ENCODE results near the gene TRABD2B.

TRABD2B gene

DNA sequence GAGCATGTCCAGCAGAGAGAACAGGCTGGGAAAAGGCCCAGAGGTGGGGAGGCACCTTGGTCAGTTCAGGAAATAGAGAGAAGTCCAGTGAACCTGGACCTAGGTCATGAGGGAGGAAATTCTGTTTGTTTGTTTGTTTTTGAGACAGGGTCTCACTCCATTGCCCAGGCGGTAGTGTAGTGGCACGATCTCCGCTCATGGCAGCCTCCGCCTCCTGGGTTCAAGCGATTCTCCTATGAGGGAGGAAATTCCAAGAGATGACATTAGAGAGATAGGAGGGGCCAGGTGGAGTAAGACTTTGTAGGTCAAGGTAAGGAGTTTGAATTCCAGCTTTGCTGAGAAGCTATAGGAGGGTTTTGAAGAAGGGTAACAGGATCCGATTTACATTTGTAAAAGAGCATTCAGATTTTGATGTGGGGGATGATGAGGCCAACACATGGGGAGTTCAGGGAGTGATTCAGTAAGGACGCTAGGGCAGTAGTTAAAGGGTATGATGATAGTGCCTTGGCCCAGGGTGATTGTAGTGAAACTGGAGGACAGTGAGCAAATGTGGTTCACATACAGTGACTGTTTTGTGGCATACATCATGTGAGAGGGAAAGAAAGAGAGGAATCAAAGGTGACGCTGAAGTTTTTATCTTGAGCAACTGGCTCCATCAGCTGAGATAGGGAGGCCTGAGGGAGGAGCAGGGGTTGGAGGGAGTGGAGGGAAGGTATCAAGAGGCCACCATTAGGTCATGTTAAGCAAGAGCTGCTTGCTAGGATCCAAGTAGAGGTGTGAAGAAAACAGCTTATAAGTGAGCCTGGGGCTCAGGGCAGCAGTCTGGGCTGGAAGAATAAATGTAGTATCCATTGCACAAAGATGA, 8.3 kb upstream of the TRABD2B start:
- no peak overlapping the region for H2AK5ac ChIP-seq (ENCODE audit: low read length, severe bottlenecking)
- H3K4me3 ChIP-seq (ENCODE audit: insufficient read depth in 1 of 2, low read depth in 1 of 2, low read length in 2 of 2), result no peak overlapping the region
- no peak overlapping the region for H4K8ac ChIP-seq (ENCODE audit: low read length)
- H3K79me1 ChIP-seq (replicated peaks; ENCODE audit: low read length, poor library complexity, severe bottlenecking), result no peaks in the 10 kb centered on the region
- H3K14ac ChIP-seq (ENCODE audit: low read length in 2 of 2), result no peak overlapping the region
- no peak overlapping the region for H2BK15ac ChIP-seq (ENCODE audit: low read depth, poor library complexity, severe bottlenecking)
- no peak overlapping the region for H3K18ac ChIP-seq (ENCODE audit: low read depth in 1 of 2, low read length in 2 of 2)
- H3K23ac ChIP-seq (ENCODE audit: low read length in 2 of 2), result no peak overlapping the region
- no peak overlapping the region for H3K4me2 ChIP-seq (ENCODE audit: low read length, poor library complexity, severe bottlenecking)
- no peak overlapping the region for H3K27ac ChIP-seq (ENCODE audit: low read length, poor library complexity, severe bottlenecking)
- H2AFZ ChIP-seq (ENCODE audit: low read depth, low read length), result no peak overlapping the region
- no peak overlapping the region for H2BK5ac ChIP-seq (ENCODE audit: low read depth, low read length, poor library complexity, severe bottlenecking)
- H3K9ac ChIP-seq (ENCODE audit: low read length), result no peak overlapping the region
- no peaks in the 10 kb centered on the region for H3K9me3 ChIP-seq (ENCODE audit: control insufficient read depth, low read length)
- H2BK120ac ChIP-seq (ENCODE audit: low read depth, low read length), result no peak overlapping the region
- H4K91ac ChIP-seq (ENCODE audit: low read length), result no peak overlapping the region
- no peaks in the 10 kb centered on the region for H3K4me1 ChIP-seq (ENCODE audit: control insufficient read depth, insufficient read depth, low read depth, low read length)
- H2BK12ac ChIP-seq (ENCODE audit: low read length in 2 of 2), result no peak overlapping the region
- DNase-seq, result no peak
- peaks cover 5 to 24% of the 10 kb centered on the region in 2 experiments for H3K27me3 ChIP-seq (ENCODE audit: control insufficient read depth in 1 of 2, insufficient read depth in 1 of 2, low read length in 2 of 2)
- no peak overlapping the region for H3K4ac ChIP-seq (ENCODE audit: low read depth in 1 of 2, low read length in 2 of 2)
- H3K36me3 ChIP-seq (ENCODE audit: control insufficient read depth in 1 of 2, insufficient read depth in 2 of 2, low read depth in 1 of 2, low read length in 2 of 2), result no peaks in the 10 kb centered on the region
- 70% methylated on average over 8 of the region's 8 CpGs for WGBS

DNA sequence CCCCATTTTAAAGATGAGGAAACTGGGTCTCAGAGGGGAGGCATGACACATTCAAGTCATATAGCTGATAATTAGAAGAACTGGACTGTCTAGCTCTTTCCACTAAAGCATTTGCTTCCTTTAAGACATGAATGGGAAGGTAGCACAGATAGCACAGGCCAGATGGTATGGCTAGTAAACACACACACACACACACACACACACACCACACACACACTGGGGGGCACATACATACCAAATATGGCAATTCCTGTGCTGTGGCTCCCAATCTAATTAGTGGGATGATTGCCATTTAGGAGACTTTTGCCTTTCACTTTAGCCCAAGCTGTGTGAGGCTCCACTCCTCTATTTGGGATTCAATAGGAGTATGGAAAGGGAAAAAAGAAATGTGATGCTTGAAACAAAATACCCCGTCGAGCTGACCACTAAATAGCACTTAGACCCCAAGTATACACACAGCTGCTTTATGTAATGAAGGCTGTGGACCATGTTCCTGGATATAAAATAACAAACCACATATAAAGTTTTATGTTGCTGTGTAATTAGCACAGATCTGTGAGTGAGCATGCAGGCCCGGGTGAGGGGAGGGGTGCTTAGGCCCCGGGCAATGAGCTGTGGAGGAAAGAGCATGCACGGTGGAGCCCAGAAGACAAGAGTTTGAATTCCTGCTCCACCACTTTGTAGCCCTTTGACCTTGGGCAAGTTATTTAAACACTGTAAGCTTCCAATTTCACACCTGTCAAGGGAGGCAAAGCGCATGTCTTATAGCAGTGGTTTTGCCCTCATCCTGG, 6.8 kb upstream of the TRABD2B start:
- Histone ChIP-seq H2BK12ac (ENCODE audit: low read length in 2 of 2) (no peak overlapping the region), H4K91ac (ENCODE audit: low read length) (no peak overlapping the region), H2BK5ac (ENCODE audit: low read depth, low read length, poor library complexity, severe bottlenecking) (no peak overlapping the region), H3K9me3 (ENCODE audit: control insufficient read depth, low read length) (no peaks in the 10 kb centered on the region), H3K27ac (ENCODE audit: low read length, poor library complexity, severe bottlenecking) (no peak overlapping the region), H3K4me2 (ENCODE audit: low read length, poor library complexity, severe bottlenecking) (no peak overlapping the region), H4K8ac (ENCODE audit: low read length) (no peak overlapping the region), H3K18ac (ENCODE audit: low read depth in 1 of 2, low read length in 2 of 2) (no peak overlapping the region), H2AFZ (ENCODE audit: low read depth, low read length) (no peak overlapping the region), H3K23ac (ENCODE audit: low read length in 2 of 2) (no peak overlapping the region), H2AK5ac (ENCODE audit: low read length, severe bottlenecking) (no peak overlapping the region), H3K4ac (ENCODE audit: low read depth in 1 of 2, low read length in 2 of 2) (no peak overlapping the region), H2BK120ac (ENCODE audit: low read depth, low read length) (no peak overlapping the region), H3K9ac (ENCODE audit: low read length) (no peak overlapping the region), H2BK15ac (ENCODE audit: low read depth, poor library complexity, severe bottlenecking) (no peak overlapping the region), H3K4me3 (ENCODE audit: insufficient read depth in 1 of 2, low read depth in 1 of 2, low read length in 2 of 2) (no peak overlapping the region), H3K79me1 (replicated peaks; ENCODE audit: low read length, poor library complexity, severe bottlenecking) (no peaks in the 10 kb centered on the region), H3K14ac (ENCODE audit: low read length in 2 of 2) (no peak overlapping the region), H3K27me3 (ENCODE audit: control insufficient read depth in 1 of 2, insufficient read depth in 1 of 2, low read length in 2 of 2) (peaks cover 10 to 40% of the 10 kb centered on the region in 2 experiments), H3K4me1 (ENCODE audit: control insufficient read depth, insufficient read depth, low read depth, low read length) (no peaks in the 10 kb centered on the region), H3K36me3 (ENCODE audit: control insufficient read depth in 1 of 2, insufficient read depth in 2 of 2, low read depth in 1 of 2, low read length in 2 of 2) (no peaks in the 10 kb centered on the region)
- WGBS, result 73% methylated on average over 4 of the region's 6 CpGs
- DNase-seq, result no peak

GRCh38 chr1:48002142-48002541, 5.0 kb upstream of the TRABD2B start:
- Histone ChIP-seq H2BK5ac (ENCODE audit: low read depth, low read length, poor library complexity, severe bottlenecking) (no peak overlapping the region), H3K27ac (ENCODE audit: low read length, poor library complexity, severe bottlenecking) (no peak overlapping the region), H3K9ac (ENCODE audit: low read length) (no peak overlapping the region), H2AFZ (ENCODE audit: low read depth, low read length) (no peak overlapping the region), H3K36me3 (ENCODE audit: control insufficient read depth in 1 of 2, insufficient read depth in 2 of 2, low read depth in 1 of 2, low read length in 2 of 2) (no peaks in the 10 kb centered on the region), H2BK12ac (ENCODE audit: low read length in 2 of 2) (no peak overlapping the region), H3K23ac (ENCODE audit: low read length in 2 of 2) (no peak overlapping the region), H3K14ac (ENCODE audit: low read length in 2 of 2) (no peak overlapping the region), H3K4me3 (ENCODE audit: insufficient read depth in 1 of 2, low read depth in 1 of 2, low read length in 2 of 2) (no peak overlapping the region), H2AK5ac (ENCODE audit: low read length, severe bottlenecking) (no peak overlapping the region), H3K4ac (ENCODE audit: low read depth in 1 of 2, low read length in 2 of 2) (no peak overlapping the region), H3K79me1 (replicated peaks; ENCODE audit: low read length, poor library complexity, severe bottlenecking) (no peaks in the 10 kb centered on the region), H3K9me3 (ENCODE audit: control insufficient read depth, low read length) (no peaks in the 10 kb centered on the region), H3K4me2 (ENCODE audit: low read length, poor library complexity, severe bottlenecking) (no peak overlapping the region), H3K27me3 (ENCODE audit: control insufficient read depth in 1 of 2, insufficient read depth in 1 of 2, low read length in 2 of 2) (peaks cover 23 to 53% of the 10 kb centered on the region in 2 experiments), H2BK120ac (ENCODE audit: low read depth, low read length) (no peak overlapping the region), H3K18ac (ENCODE audit: low read depth in 1 of 2, low read length in 2 of 2) (no peak overlapping the region), H4K91ac (ENCODE audit: low read length) (no peak overlapping the region), H2BK15ac (ENCODE audit: low read depth, poor library complexity, severe bottlenecking) (no peak overlapping the region), H4K8ac (ENCODE audit: low read length) (no peak overlapping the region), H3K4me1 (ENCODE audit: control insufficient read depth, insufficient read depth, low read depth, low read length) (peaks cover 2% of the 10 kb centered on the region)
- no peak for DNase-seq
- 89% methylated on average over 2 of the region's 2 CpGs for WGBS

GRCh38 chr1:48001696-48002095, 4.5 kb upstream of the TRABD2B start:
- H3K23ac ChIP-seq (ENCODE audit: low read length in 2 of 2), result no peak overlapping the region
- 41% methylated on average over 2 of the region's 2 CpGs for WGBS
- no peak overlapping the region for H2BK12ac ChIP-seq (ENCODE audit: low read length in 2 of 2)
- no peak overlapping the region for H2AK5ac ChIP-seq (ENCODE audit: low read length, severe bottlenecking)
- H4K91ac ChIP-seq (ENCODE audit: low read length), result no peak overlapping the region
- no peak for DNase-seq
- no peak overlapping the region for H2BK5ac ChIP-seq (ENCODE audit: low read depth, low read length, poor library complexity, severe bottlenecking)
- H3K9me3 ChIP-seq (ENCODE audit: control insufficient read depth, low read length), result no peaks in the 10 kb centered on the region
- no peaks in the 10 kb centered on the region for H3K36me3 ChIP-seq (ENCODE audit: control insufficient read depth in 1 of 2, insufficient read depth in 2 of 2, low read depth in 1 of 2, low read length in 2 of 2)
- no peak overlapping the region for H3K4ac ChIP-seq (ENCODE audit: low read depth in 1 of 2, low read length in 2 of 2)
- H3K4me2 ChIP-seq (ENCODE audit: low read length, poor library complexity, severe bottlenecking), result no peak overlapping the region
- H3K79me1 ChIP-seq (replicated peaks; ENCODE audit: low read length, poor library complexity, severe bottlenecking), result no peaks in the 10 kb centered on the region
- no peak overlapping the region for H3K14ac ChIP-seq (ENCODE audit: low read length in 2 of 2)
- H3K4me3 ChIP-seq (ENCODE audit: insufficient read depth in 1 of 2, low read depth in 1 of 2, low read length in 2 of 2), result no peak overlapping the region
- no peak overlapping the region for H3K27ac ChIP-seq (ENCODE audit: low read length, poor library complexity, severe bottlenecking)
- H3K27me3 ChIP-seq (ENCODE audit: control insufficient read depth in 1 of 2, insufficient read depth in 1 of 2, low read length in 2 of 2), result peaks cover 23 to 53% of the 10 kb centered on the region in 2 experiments
- no peak overlapping the region for H4K8ac ChIP-seq (ENCODE audit: low read length)
- no peak overlapping the region for H2BK15ac ChIP-seq (ENCODE audit: low read depth, poor library complexity, severe bottlenecking)
- H3K18ac ChIP-seq (ENCODE audit: low read depth in 1 of 2, low read length in 2 of 2), result no peak overlapping the region
- no peak overlapping the region for H2AFZ ChIP-seq (ENCODE audit: low read depth, low read length)
- H2BK120ac ChIP-seq (ENCODE audit: low read depth, low read length), result no peak overlapping the region
- H3K4me1 ChIP-seq (ENCODE audit: control insufficient read depth, insufficient read depth, low read depth, low read length), result peaks cover 6% of the 10 kb centered on the region
- H3K9ac ChIP-seq (ENCODE audit: low read length), result no peak overlapping the region
